Measurements from ENCODE around the gene GSTT2.
"Not testable (repeated sequence)": the region's sequence is repeated elsewhere in the genome, so short reads cannot be mapped to it uniquely, and the experiment has no call there.

GSTT2 gene

GRCh38 chr22:23979557-23980240, at the start of gene GSTT2:
GSTT2 (plus strand) TSS chr22:23980134.
- not testable (repeated sequence) for DNase-seq

- no peak for DNase-seq
Observed at GRCh38 chr22:23938328-23939016, 41.5 kb upstream of the GSTT2 start.

GRCh38 chr22:23939017-23939357, 40.9 kb upstream of the GSTT2 start:
- no peak for DNase-seq

- DNase-seq, result not testable (repeated sequence)
Observed at GRCh38 chr22:23940166-23940565, 39.8 kb upstream of the GSTT2 start.

- not testable (repeated sequence) for DNase-seq
Observed at GRCh38 chr22:23947391-23947790, 32.5 kb upstream of the GSTT2 start.

GRCh38 chr22:23949764-23950163, 30.2 kb upstream of the GSTT2 start:
- DNase-seq, result not testable (repeated sequence)

- not testable (repeated sequence) for DNase-seq
Observed at GRCh38 chr22:23951383-23951782, 28.6 kb upstream of the GSTT2 start.

- not testable (repeated sequence) for DNase-seq
Observed at GRCh38 chr22:23952794-23953405, 27.0 kb upstream of the GSTT2 start.

- DNase-seq, result not testable (repeated sequence)
Observed at GRCh38 chr22:23953485-23953884, 26.4 kb upstream of the GSTT2 start.

- DNase-seq, result not testable (repeated sequence)
Observed at GRCh38 chr22:23954193-23954990, 25.5 kb upstream of the GSTT2 start.

- not testable (repeated sequence) for DNase-seq
Observed at GRCh38 chr22:23954991-23955305, 25.0 kb upstream of the GSTT2 start.

- DNase-seq, result not testable (repeated sequence)
Observed at GRCh38 chr22:23955886-23956285, 24.0 kb upstream of the GSTT2 start.

GRCh38 chr22:23956301-23956900, 23.5 kb upstream of the GSTT2 start:
- peak in 54 of 58 donors; percentile 6 to 85 (median 60) for DNase-seq

- not testable (repeated sequence) for DNase-seq
Observed at GRCh38 chr22:23961084-23961771, 18.7 kb upstream of the GSTT2 start, which contains the start of gene GSTT2B. GSTT2B (minus strand) TSS chr22:23961195; CDS start chr22:23961131, 64 bp downstream.

GRCh38 chr22:23966094-23966493, 13.8 kb upstream of the GSTT2 start:
- not testable (repeated sequence) for DNase-seq

- not testable (repeated sequence) for DNase-seq
Observed at GRCh38 chr22:23966568-23966967, 13.4 kb upstream of the GSTT2 start, which contains the start of gene DDTL. DDTL (plus strand) TSS chr22:23966888; CDS start chr22:23966915, 27 bp downstream.

GRCh38 chr22:23969071-23969470, 10.9 kb upstream of the GSTT2 start:
- no peak for DNase-seq

GRCh38 chr22:23970201-23970641, 9.7 kb upstream of the GSTT2 start:
- no peak for DNase-seq

GRCh38 chr22:23970816-23971486, 9.0 kb upstream of the GSTT2 start:
- no peak for DNase-seq

- not testable (repeated sequence) for DNase-seq
Observed at GRCh38 chr22:23971927-23972326, 8.0 kb upstream of the GSTT2 start.

Measured in anterior cingulate cortex (tissue), 58 donors.